Measurements from ENCODE around the gene CDH4. TPM values are rescaled to one million over a fixed set of nuclear protein-coding genes. Genes with fewer than 3 reads are reported as not detected.

CDH4 gene
- total and polyA plus RNA-seq, 9 of the 15 experiments (the other 6 are each of a cell fraction or from before 2014, with no cell fraction given), result 0.04 TPM; not detected in 8

DNA sequence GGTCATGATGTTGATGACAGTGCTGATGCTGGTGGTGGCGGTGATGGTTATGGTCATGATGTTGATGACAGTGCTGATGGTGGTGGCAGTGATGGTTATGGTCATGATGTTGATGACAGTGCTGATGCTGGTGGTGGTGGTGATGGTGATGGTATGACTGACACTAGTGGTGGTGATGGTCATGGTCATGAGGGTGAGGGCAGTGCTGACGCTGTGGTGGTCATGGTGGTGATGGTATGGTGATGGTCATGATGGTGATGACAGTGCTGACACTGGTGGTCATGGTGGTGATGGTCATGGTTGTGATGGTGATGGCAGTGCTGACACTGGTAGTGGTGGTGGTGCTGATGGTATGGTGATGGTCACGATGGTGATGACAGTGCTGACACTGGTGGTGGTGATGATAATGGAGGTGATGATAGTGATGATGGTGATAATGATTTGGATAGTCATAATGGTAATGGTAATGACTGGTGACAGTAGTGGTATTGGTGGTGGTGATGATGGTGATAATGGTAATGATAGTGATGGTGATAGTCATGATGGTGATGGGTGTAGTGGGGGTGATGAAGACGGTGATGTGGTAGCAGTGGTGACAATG is 206.2 kb downstream of the CDH4 start:
- no peak for FAIRE-seq
- POLR2A ChIA-PET, result no interaction called here

More for the DNA sequence above, 206.2 kb downstream of the CDH4 start:
- H3K27ac ChIP-seq (ENCODE audit: extremely low read depth, low read depth, low read length), result no peak overlapping the region
- H3K9ac ChIP-seq (ENCODE audit: insufficient read depth in 1 of 2, low read depth in 2 of 2, low read length in 2 of 2), result no peak overlapping the region
- H3K4me1 ChIP-seq (replicated peaks in 1 of 2; ENCODE audit: control insufficient read depth in 2 of 2, insufficient read depth in 2 of 2, low read length in 2 of 2), result no peaks in the 10 kb centered on the region
- H3K9me1 ChIP-seq (ENCODE audit: control insufficient read depth, insufficient read depth, low read length), result no peaks in the 10 kb centered on the region
- DNase-seq (ENCODE audit: extremely low read depth in 1 of 4, low spot score in 3 of 4), result no peak
- in situ Hi-C loops (cut with MboI), result no loop called here
- TF ChIP-seq ZNF140 (CRISPR knock-in tag; IDR thresholded peaks at IDR 0.05) (no peak), NFYB (IDR thresholded peaks at IDR 0.05; ENCODE audit: extremely low read depth, insufficient read length) (no peak), SREBF2 (CRISPR knock-in tag; IDR thresholded peaks at IDR 0.05) (no peak), CBX1 (IDR thresholded peaks at IDR 0.05; ENCODE audit: low read depth) (no peak), ZNF165 (CRISPR knock-in tag; IDR thresholded peaks at IDR 0.05; ENCODE audit: borderline replicate concordance) (no peak), SAFB (IDR thresholded peaks at IDR 0.05; ENCODE audit: borderline replicate concordance, low read depth, low read length) (no peak), HNRNPLL (IDR thresholded peaks at IDR 0.05; ENCODE audit: low read depth, low read length, poor library complexity, severe bottlenecking) (no peak), CAMTA2 (CRISPR knock-in tag; conservative IDR thresholded peaks at IDR 0.05) (no peak), ZNF274 (IDR thresholded peaks at IDR 0.05; ENCODE audit: borderline replicate concordance, low read depth, low read length) (no peak), RFX5 (IDR thresholded peaks at IDR 0.05; ENCODE audit: low read depth, low read length) (no peak), RAD51 (IDR thresholded peaks at IDR 0.05; ENCODE audit: borderline replicate concordance, low read depth) (no peak), U2AF1 (optimal IDR thresholded peaks at IDR 0.05; ENCODE audit: low read depth, low read length) (no peak), BDP1 (IDR thresholded peaks at IDR 0.05; ENCODE audit: insufficient read depth, insufficient read length) (no peak), ZFPM2 (CRISPR knock-in tag; IDR thresholded peaks at IDR 0.05) (no peak)
- TF ChIP-seq, protein P1, sequence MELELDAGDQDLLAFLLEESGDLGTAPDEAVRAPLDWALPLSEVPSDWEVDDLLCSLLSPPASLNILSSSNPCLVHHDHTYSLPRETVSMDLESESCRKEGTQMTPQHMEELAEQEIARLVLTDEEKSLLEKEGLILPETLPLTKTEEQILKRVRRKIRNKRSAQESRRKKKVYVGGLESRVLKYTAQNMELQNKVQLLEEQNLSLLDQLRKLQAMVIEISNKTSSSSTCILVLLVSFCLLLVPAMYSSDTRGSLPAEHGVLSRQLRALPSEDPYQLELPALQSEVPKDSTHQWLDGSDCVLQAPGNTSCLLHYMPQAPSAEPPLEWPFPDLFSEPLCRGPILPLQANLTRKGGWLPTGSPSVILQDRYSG (tag; conservative IDR thresholded peaks at IDR 0.05; ENCODE audit: low read depth), result no peak
- TF ChIP-seq, protein P2, sequence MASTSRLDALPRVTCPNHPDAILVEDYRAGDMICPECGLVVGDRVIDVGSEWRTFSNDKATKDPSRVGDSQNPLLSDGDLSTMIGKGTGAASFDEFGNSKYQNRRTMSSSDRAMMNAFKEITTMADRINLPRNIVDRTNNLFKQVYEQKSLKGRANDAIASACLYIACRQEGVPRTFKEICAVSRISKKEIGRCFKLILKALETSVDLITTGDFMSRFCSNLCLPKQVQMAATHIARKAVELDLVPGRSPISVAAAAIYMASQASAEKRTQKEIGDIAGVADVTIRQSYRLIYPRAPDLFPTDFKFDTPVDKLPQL (IDR thresholded peaks at IDR 0.05; ENCODE audit: extremely low read depth, insufficient read length), result no peak
- TF ChIP-seq, protein P3, sequence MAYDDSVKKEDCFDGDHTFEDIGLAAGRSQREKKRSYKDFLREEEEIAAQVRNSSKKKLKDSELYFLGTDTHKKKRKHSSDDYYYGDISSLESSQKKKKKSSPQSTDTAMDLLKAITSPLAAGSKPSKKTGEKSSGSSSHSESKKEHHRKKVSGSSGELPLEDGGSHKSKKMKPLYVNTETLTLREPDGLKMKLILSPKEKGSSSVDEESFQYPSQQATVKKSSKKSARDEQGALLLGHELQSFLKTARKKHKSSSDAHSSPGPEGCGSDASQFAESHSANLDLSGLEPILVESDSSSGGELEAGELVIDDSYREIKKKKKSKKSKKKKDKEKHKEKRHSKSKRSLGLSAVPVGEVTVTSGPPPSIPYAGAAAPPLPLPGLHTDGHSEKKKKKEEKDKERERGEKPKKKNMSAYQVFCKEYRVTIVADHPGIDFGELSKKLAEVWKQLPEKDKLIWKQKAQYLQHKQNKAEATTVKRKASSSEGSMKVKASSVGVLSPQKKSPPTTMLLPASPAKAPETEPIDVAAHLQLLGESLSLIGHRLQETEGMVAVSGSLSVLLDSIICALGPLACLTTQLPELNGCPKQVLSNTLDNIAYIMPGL (CRISPR knock-in tag; IDR thresholded peaks at IDR 0.05), result no peak
- TF ChIP-seq, protein P4, sequence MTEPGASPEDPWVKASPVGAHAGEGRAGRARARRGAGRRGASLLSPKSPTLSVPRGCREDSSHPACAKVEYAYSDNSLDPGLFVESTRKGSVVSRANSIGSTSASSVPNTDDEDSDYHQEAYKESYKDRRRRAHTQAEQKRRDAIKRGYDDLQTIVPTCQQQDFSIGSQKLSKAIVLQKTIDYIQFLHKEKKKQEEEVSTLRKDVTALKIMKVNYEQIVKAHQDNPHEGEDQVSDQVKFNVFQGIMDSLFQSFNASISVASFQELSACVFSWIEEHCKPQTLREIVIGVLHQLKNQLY (CRISPR knock-in tag; conservative IDR thresholded peaks at IDR 0.05), result no peak
- no peaks in the 10 kb centered on the region for H3K79me2 ChIP-seq (ENCODE audit: control insufficient read depth, insufficient read depth, low read length)
- intact Hi-C loops (cut with micrococcal nuclease), result no loop called here
- no peaks in the 10 kb centered on the region for H3K9me3 ChIP-seq (replicated peaks; ENCODE audit: control insufficient read depth, insufficient read depth, low read depth, low read length)
- BruUV-seq (replicated peaks), result no TSS peak
- H4K20me1 ChIP-seq (replicated peaks; ENCODE audit: control insufficient read depth, insufficient read depth, low read length), result no peaks in the 10 kb centered on the region
- H3K4me2 ChIP-seq (ENCODE audit: insufficient read depth, low read length), result no peak overlapping the region
- no peak overlapping the region for H2AFZ ChIP-seq (ENCODE audit: low read depth, low read length)
- H3K4me3 ChIP-seq, result no peak overlapping the region
- no peak for ATAC-seq
- WGBS (ENCODE audit: insufficient coverage, low coverage, missing lambda C conversion rate), result 0% methylated on average over 4 of the region's 4 CpGs
- H3K36me3 ChIP-seq (ENCODE audit: control insufficient read depth, insufficient read depth, low read length), result no peaks in the 10 kb centered on the region
- CTCF ChIA-PET (ENCODE audit: low intra/inter-chr PET ratio), result no interaction called here
- H3K27me3 ChIP-seq (ENCODE audit: control insufficient read depth in 2 of 2, insufficient read depth in 2 of 2, low read length in 2 of 2), result no peaks in the 10 kb centered on the region; a peak in 1 of 5 replicates
